ENCODE data around the gene TAS2R40.

GRCh38 chr7:143235561-143235960 is 13.7 kb downstream of the TAS2R40 start:
- TF ChIP-seq POLR2A (IDR thresholded peaks at IDR 0.05) (no peak), CTCF (IDR thresholded peaks at IDR 0.05) (no peak)
